ENCODE results near the gene BMP8B.

The BMP8B gene, protein sequence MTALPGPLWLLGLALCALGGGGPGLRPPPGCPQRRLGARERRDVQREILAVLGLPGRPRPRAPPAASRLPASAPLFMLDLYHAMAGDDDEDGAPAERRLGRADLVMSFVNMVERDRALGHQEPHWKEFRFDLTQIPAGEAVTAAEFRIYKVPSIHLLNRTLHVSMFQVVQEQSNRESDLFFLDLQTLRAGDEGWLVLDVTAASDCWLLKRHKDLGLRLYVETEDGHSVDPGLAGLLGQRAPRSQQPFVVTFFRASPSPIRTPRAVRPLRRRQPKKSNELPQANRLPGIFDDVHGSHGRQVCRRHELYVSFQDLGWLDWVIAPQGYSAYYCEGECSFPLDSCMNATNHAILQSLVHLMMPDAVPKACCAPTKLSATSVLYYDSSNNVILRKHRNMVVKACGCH

DNA sequence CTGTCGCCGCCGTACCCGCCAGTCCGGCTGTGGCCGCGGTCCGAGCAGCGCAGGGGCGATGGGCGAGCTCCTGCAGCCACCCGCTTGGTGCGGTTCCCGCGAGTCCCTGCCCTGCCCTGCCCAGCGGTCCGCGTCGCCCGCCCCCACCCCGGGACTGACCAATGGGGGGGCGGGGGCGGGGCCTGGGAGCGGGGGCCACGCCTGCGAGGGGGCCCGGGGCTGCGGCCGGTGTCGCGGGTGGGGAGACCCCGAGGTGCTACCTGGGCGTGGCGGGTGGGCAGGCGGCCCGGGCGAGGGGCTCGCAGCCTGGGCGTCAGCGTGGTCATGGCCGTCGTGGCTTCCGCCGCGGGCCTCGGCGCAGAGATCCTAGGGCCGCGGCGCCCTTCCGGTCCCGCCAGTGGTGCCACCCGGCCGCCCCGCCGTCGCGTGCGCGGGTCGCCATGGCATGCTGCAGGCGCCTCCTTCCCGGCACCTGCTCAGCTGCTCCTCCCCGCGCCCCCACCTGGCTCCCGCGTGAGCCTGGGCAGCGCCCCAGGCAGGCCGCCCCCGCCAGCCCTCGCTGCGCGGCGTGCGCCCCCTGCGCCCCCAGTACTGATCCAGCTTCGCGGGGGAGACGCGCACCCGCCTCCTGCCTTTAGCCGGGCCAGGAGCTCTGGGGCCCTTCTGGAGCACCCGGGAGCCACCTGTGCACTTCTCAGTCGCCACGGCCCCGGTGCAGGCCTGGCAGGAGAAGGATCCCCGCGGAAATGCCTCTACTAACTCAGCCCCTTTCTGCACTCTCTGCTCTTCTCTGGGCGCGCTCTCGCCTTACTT, at the start of gene BMP8B:
Gene BMP8B (minus strand): TSS at position 108 of the 813 bp plus-strand sequence. CDS start 380 bp downstream, outside the sequence.
- DNase-seq (ENCODE audit: low read depth, low spot score), result no peak
- in situ Hi-C loops (cut with HindIII; ENCODE audit: low sequenced_read_pairs), result no loop called here
- TF ChIP-seq, protein P1, sequence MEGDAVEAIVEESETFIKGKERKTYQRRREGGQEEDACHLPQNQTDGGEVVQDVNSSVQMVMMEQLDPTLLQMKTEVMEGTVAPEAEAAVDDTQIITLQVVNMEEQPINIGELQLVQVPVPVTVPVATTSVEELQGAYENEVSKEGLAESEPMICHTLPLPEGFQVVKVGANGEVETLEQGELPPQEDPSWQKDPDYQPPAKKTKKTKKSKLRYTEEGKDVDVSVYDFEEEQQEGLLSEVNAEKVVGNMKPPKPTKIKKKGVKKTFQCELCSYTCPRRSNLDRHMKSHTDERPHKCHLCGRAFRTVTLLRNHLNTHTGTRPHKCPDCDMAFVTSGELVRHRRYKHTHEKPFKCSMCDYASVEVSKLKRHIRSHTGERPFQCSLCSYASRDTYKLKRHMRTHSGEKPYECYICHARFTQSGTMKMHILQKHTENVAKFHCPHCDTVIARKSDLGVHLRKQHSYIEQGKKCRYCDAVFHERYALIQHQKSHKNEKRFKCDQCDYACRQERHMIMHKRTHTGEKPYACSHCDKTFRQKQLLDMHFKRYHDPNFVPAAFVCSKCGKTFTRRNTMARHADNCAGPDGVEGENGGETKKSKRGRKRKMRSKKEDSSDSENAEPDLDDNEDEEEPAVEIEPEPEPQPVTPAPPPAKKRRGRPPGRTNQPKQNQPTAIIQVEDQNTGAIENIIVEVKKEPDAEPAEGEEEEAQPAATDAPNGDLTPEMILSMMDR (IDR thresholded peaks at IDR 0.05; ENCODE audit: low read depth, low read length), result no peak
- H3K4me3 ChIP-seq (ENCODE audit: low read depth, low read length), result no peak within 1 kb of the TSS

DNA sequence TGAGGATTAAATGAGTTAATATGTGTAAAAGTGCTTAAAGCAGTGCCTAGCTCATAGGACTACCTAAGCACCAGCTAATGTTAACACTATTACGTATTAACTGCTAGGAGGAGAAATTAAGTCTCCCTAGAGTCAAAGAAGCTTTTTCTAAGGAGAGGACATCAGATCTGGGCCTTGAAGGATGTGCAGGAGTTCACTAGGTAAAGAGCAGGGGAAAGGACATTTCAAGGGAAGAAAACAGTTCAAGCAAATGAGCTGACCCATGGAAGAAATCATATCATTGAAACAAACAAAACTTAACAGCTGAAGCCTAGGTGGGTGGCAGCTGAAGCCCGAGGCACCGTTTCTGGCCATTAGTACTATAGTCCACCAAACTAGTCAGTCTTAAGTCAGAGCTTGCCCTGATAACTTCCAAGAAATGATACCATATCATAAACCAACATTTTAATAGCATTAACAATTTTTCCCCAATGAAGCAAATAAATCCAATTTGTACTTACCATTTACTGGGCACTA, 48.0 kb upstream of the BMP8B start:
- DNase-seq (ENCODE audit: low read depth, low spot score), result no peak
- TF ChIP-seq, protein P1 (IDR thresholded peaks at IDR 0.05; ENCODE audit: low read depth, low read length), result no peak
- H3K4me3 ChIP-seq (ENCODE audit: low read depth, low read length), result no peak overlapping the region
- in situ Hi-C loops (cut with HindIII; ENCODE audit: low sequenced_read_pairs), result no loop called here

DNA sequence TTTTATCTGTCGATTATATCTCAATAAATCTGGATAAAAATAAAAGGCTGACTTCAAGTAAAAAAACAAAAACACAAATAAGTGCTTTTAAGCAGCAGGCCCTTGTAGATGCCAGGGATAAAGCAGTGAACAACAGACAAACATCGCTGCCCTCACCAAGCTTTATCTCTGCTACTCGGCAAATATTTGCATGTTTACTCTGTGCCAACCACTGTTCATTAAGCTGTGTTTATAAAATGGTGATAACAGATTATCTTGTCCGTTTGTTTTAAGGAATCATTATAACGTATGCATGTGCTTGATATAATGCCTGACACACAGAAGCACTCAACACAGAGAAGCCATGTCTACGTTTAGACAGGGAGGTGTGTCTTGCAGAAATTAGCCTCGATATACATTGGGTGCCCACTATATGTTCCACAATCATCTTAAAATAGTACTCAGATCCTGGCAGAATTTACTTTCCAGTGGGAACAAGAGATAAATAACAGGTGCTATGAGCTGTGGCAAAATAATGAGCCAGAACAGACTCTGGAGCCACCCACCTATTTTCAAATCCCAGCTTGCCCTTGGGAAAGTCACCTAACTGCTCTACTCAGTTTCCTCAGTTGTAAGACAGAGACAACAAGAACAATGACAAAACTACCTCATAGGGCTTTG, 47.4 kb upstream of the BMP8B start:
- in situ Hi-C loops (cut with HindIII; ENCODE audit: low sequenced_read_pairs), result no loop called here

DNA sequence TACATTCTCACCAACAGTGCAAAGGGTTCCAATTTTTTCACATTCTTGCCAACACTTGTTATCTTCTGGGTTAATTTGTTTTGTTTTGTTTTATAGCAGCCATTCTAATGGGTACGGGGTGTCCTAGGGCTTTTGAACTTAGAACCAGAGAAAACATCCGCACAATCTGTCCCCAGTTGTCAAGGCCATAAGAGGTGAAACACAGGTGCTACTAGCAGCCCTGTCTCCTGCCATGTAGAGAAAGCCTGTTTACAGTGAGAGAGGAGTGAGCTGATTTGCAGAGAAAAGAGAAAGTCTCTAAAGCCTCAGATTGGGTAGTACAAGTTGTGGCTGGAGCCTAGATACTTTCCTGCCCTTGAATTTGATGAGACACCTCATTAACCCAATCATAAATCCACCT, 46.4 kb upstream of the BMP8B start:
- in situ Hi-C loops (cut with HindIII; ENCODE audit: low sequenced_read_pairs), result no loop called here
- no peak overlapping the region for H3K4me3 ChIP-seq (ENCODE audit: low read depth, low read length)
- DNase-seq (ENCODE audit: low read depth, low spot score), result no peak
- TF ChIP-seq, protein P1 (IDR thresholded peaks at IDR 0.05; ENCODE audit: low read depth, low read length), result no peak

More for the DNA sequence above, 47.4 kb upstream of the BMP8B start:
- TF ChIP-seq, protein P1 (IDR thresholded peaks at IDR 0.05; ENCODE audit: low read depth, low read length), result no peak
- no peak overlapping the region for H3K4me3 ChIP-seq (ENCODE audit: low read depth, low read length)
- no peak for DNase-seq (ENCODE audit: low read depth, low spot score)

DNA sequence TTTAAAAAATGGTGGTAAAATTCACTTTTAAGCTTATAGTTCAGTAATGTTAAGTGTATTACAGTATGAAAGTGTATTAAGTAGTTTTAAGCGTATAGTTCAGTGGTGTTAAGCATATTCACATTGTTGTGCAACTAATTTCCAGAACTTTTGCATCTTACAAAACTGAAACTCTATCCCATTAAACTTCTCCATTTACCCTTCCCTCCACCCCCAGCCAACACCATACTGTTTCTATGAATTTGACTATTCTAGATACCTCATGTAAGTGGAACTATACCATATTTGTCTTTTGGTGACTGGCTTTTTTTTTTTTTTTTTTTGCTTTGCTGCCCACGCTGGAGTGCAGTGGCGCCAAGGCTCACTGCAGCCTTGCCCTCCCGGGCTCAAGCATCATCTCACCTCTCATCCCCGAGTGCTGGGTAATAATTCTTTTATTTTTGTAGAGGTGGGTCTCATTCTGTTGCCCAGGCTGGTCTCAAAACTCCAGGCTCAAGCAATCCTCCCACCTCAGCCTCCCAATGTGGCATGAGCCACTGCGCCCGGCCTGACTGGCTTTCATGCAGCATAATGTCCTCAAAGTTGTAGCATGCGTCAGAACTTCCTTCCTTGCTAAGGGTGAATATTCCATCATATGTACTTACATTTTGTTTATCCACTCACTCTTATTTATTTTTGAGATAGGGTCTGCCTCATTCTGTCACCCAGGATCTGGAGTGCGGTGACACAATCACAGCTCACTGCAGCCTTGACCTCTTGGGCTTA, 45.1 kb upstream of the BMP8B start:
- in situ Hi-C loops (cut with HindIII; ENCODE audit: low sequenced_read_pairs), result no loop called here
- H3K4me3 ChIP-seq (ENCODE audit: low read depth, low read length), result no peak overlapping the region
- DNase-seq (ENCODE audit: low read depth, low spot score), result no peak
- TF ChIP-seq, protein P1 (IDR thresholded peaks at IDR 0.05; ENCODE audit: low read depth, low read length), result no peak
